H9 (cell line): Measurements from ENCODE around the gene DPT. TPM values are rescaled to one million over a fixed set of nuclear protein-coding genes. Genes with fewer than 3 reads are reported as not detected.
A peak's percentile ranks its signal among the peaks of the same experiment; 100 is the strongest.

Experiments
- DNase-seq: peaks from one replicate; pipeline ENCODE4 v3.0.0-alpha.2; 2017
- H2AFZ ChIP-seq: one replicate; pipeline ENCODE4 v1.6.1; 2013; ENCODE audit warnings: mild to moderate bottlenecking, low read length, control low read depth, moderate library complexity
- H2AK5ac ChIP-seq: 2 replicates; pipeline ENCODE4 v1.6.1; 2013; ENCODE audit warnings: low read length, control low read depth, mixed read lengths; ENCODE audit not compliant: insufficient read length
- H2BK120ac ChIP-seq: one replicate; pipeline ENCODE4 v1.6.1; 2013; ENCODE audit warnings: low read depth, mild to moderate bottlenecking, low read length, control low read depth, inconsistent platforms; ENCODE audit not compliant: poor library complexity, severe bottlenecking
- H2BK12ac ChIP-seq: 2 replicates; pipeline ENCODE4 v1.6.1; 2013; ENCODE audit warnings: low read length, control low read depth, mixed read lengths, low read depth; ENCODE audit not compliant: insufficient read length
- H2BK15ac ChIP-seq: 2 replicates; pipeline ENCODE4 v1.6.1; 2013; ENCODE audit warnings: low read depth, low read length, control low read depth
- H2BK20ac ChIP-seq: one replicate; pipeline ENCODE4 v1.6.1; 2013; ENCODE audit warnings: low read depth, mild to moderate bottlenecking, low read length, control low read depth, inconsistent platforms; ENCODE audit not compliant: poor library complexity, severe bottlenecking
- H2BK5ac ChIP-seq: 2 replicates; pipeline ENCODE4 v1.6.1; 2013; ENCODE audit warnings: low read length, control low read depth, mixed read lengths; ENCODE audit not compliant: insufficient read length
- H3K14ac ChIP-seq: 2 replicates; pipeline ENCODE4 v1.6.1; 2013; ENCODE audit warnings: low read length, control low read depth; ENCODE audit not compliant: insufficient read depth
- H3K18ac ChIP-seq: 2 replicates; pipeline ENCODE4 v1.6.1; 2013; ENCODE audit warnings: low read depth, mild to moderate bottlenecking, mixed read lengths, low read length, control low read depth; ENCODE audit not compliant: insufficient read length
- H3K23ac ChIP-seq: 2 replicates; pipeline ENCODE4 v1.6.1; 2013; ENCODE audit warnings: low read length, control low read depth, mixed read lengths, low read depth; ENCODE audit not compliant: insufficient read length
- H3K23me2 ChIP-seq: 2 replicates; pipeline ENCODE4 v1.6.1; 2013; ENCODE audit warnings: low read depth, mild to moderate bottlenecking, mixed read lengths, low read length, control low read depth; ENCODE audit not compliant: insufficient read length, poor library complexity, severe bottlenecking
- H3K27ac ChIP-seq: 2 replicates; pipeline ENCODE4 v1.5.1; 2013; ENCODE audit warnings: low read length, control low read depth, mixed read lengths, low read depth; ENCODE audit not compliant: insufficient read length
- H3K27me3 ChIP-seq: 2 replicates; pipeline ENCODE4 v1.6.1; 2013; ENCODE audit warnings: low read length, control low read depth, inconsistent platforms; ENCODE audit not compliant: insufficient read depth
- H3K4ac ChIP-seq: 2 replicates; pipeline ENCODE4 v1.6.1; 2013; ENCODE audit warnings: low read depth, mild to moderate bottlenecking, control low read depth, inconsistent platforms, low read length, moderate library complexity
- H3K4me1 ChIP-seq: 2 replicates; pipeline ENCODE4 v1.6.1; 2013; ENCODE audit warnings: low read length, control low read depth, inconsistent platforms; ENCODE audit not compliant: insufficient read depth
- H3K4me2 ChIP-seq: 2 replicates; pipeline ENCODE4 v1.6.1; 2013; ENCODE audit warnings: low read length, control low read depth, mixed read lengths; ENCODE audit not compliant: insufficient read length, insufficient read depth
- H3K56ac ChIP-seq: 2 replicates; pipeline ENCODE4 v1.6.1; 2013; ENCODE audit warnings: low read depth, mild to moderate bottlenecking, mixed read lengths, low read length, control low read depth; ENCODE audit not compliant: insufficient read length
- H3K79me1 ChIP-seq: 2 replicates; pipeline ENCODE4 v1.6.1; 2013; ENCODE audit warnings: low read depth, mild to moderate bottlenecking, moderate library complexity, low read length, control low read depth, inconsistent platforms; ENCODE audit not compliant: insufficient read depth, poor library complexity, severe bottlenecking
- H3K79me2 ChIP-seq: 2 replicates; pipeline ENCODE4 v1.6.1; 2013; ENCODE audit warnings: low read length, control low read depth, inconsistent platforms; ENCODE audit not compliant: insufficient read depth
- H3K9ac ChIP-seq: 2 replicates; pipeline ENCODE4 v1.6.1; 2013; ENCODE audit warnings: low read length, control low read depth, mixed read lengths; ENCODE audit not compliant: insufficient read length; ENCODE audit errors: extremely low read depth
- H3K9me3 ChIP-seq: one replicate; pipeline ENCODE4 v1.6.1; 2013; ENCODE audit warnings: low read depth, low read length, inconsistent platforms; ENCODE audit not compliant: control insufficient read depth
- H3T11ph ChIP-seq: one replicate; pipeline ENCODE4 v1.6.1; 2013; ENCODE audit warnings: mild to moderate bottlenecking, low read length, control low read depth, inconsistent platforms
- H4K20me1 ChIP-seq: one replicate; pipeline ENCODE4 v1.6.1; 2013; ENCODE audit not compliant: control insufficient read depth, insufficient read length, insufficient read depth
- H4K5ac ChIP-seq: 2 replicates; pipeline ENCODE4 v1.6.1; 2013; ENCODE audit warnings: low read depth, mild to moderate bottlenecking, mixed read lengths, low read length, control low read depth; ENCODE audit not compliant: insufficient read length
- H4K8ac ChIP-seq: replicated peaks from 2 replicates; pipeline ENCODE4 v1.6.1; 2013; ENCODE audit warnings: low read length, control low read depth, mixed read lengths, low read depth; ENCODE audit not compliant: insufficient read length
- H4K91ac ChIP-seq: 2 replicates; pipeline ENCODE4 v1.6.1; 2013; ENCODE audit warnings: low read depth, mild to moderate bottlenecking, moderate library complexity, mixed read lengths, low read length, control low read depth; ENCODE audit not compliant: insufficient read length
- H3K27ac Mint-ChIP-seq, 3 experiments: 2 replicates in 2 of 3; 3 replicates in 1 of 3; pipeline ENCODE4 v1.8.0; 2020 to 2021; ENCODE audit warnings: mixed read lengths in 3 of 3, mild to moderate bottlenecking in 1 of 3, moderate library complexity in 1 of 3
- H3K27me3 Mint-ChIP-seq: 2 replicates; pipeline ENCODE4 v1.8.0; 2021; ENCODE audit warnings: low read depth, mild to moderate bottlenecking, moderate library complexity, mixed read lengths
- H3K36me3 Mint-ChIP-seq, 3 experiments: 2 replicates in 2 of 3; 3 replicates in 1 of 3; pipeline ENCODE4 v1.8.0; 2020 to 2021; ENCODE audit warnings: low read depth in 3 of 3, mixed read lengths in 3 of 3; ENCODE audit not compliant: insufficient read depth in 1 of 3
- H3K4me1 Mint-ChIP-seq, 2 experiments: 2 replicates each; pipeline ENCODE4 v1.8.0; 2020; ENCODE audit warnings: mixed read lengths in 2 of 2
- H3K4me3 Mint-ChIP-seq, 2 experiments: 2 replicates in 1 of 2; 3 replicates in 1 of 2; pipeline ENCODE4 v1.8.0; 2020 to 2021; ENCODE audit warnings: mild to moderate bottlenecking in 2 of 2, mixed read lengths in 2 of 2, moderate library complexity in 1 of 2
- H3K9me3 Mint-ChIP-seq, 2 experiments: 2 replicates in 1 of 2; 3 replicates in 1 of 2; pipeline ENCODE4 v1.8.0; 2020; ENCODE audit warnings: mild to moderate bottlenecking in 2 of 2, mixed read lengths in 2 of 2, moderate library complexity in 1 of 2
- CTCF ChIP-seq: fragments of 200-600 bp; sonication (generic); conservative IDR thresholded peaks from 3 replicates; pipeline ENCODE4 v1.8.0; 2021; ENCODE audit warnings: antibody characterized with exemption, mild to moderate bottlenecking
- WGBS: extraction: QIAGEN DNeasy Blood & Tissue Kit; methylation state at CpG from one replicate; pipeline ENCODE4 v1.1.7; 2013; ENCODE audit warnings: missing lambda C conversion rate, low lambda C conversion rate, mixed read lengths; ENCODE audit not compliant: insufficient read length; ENCODE audit errors: extremely low coverage; 5-methylcytosine and 5-hydroxymethylcytosine counted together
- total RNA-seq: library from RNA; stranded (reverse); gene quantifications from 2 replicates; pipeline ENCODE4 v1.2.1, GENCODE V29; 2021

DPT gene
- total RNA-seq, 1 experiment from 2014 or later: not detected

GRCh38 chr1:168673974-168674683 is 54.9 kb downstream of the DPT start:
- Histone ChIP-seq H4K91ac (no peak overlapping the region), H3K27ac (no peak overlapping the region), H4K8ac (no peak overlapping the region), H2BK120ac (no peak overlapping the region), H3K4me1 (no peaks in the 10 kb centered on the region), H2BK5ac (no peak overlapping the region), H2AFZ (no peak overlapping the region), H3K9me3 (no peaks in the 10 kb centered on the region), H3K56ac (no peak overlapping the region), H3T11ph (no peak overlapping the region), H3K18ac (no peak overlapping the region), H3K27me3 (no peaks in the 10 kb centered on the region), H2BK15ac (no peak overlapping the region), H2BK12ac (no peak overlapping the region), H3K23ac (no peak overlapping the region), H2BK20ac (no peak overlapping the region), H3K79me2 (no peaks in the 10 kb centered on the region), H4K20me1 (no peaks in the 10 kb centered on the region), H2AK5ac (no peak overlapping the region), H3K9ac (no peak overlapping the region), H3K4ac (no peak overlapping the region), H3K4me2 (no peak overlapping the region), H4K5ac (no peak overlapping the region), H3K23me2 (no peaks in the 10 kb centered on the region), H3K14ac (no peak overlapping the region), H3K79me1 (no peaks in the 10 kb centered on the region)
- no peak for DNase-seq
- no peaks in the 10 kb centered on the region for H3K36me3 Mint-ChIP-seq
- no peaks in the 10 kb centered on the region for H3K9me3 Mint-ChIP-seq
- no CpG with 5 or more reads among the region's 2 CpGs for WGBS
- H3K27ac Mint-ChIP-seq: peak overlapping the region in 1 of 3 experiments; percentile 24; a peak in 1 of 7 replicates
- TF ChIP-seq CTCF: no peak
- H3K4me3 Mint-ChIP-seq: no peak overlapping the region
- no peaks in the 10 kb centered on the region; the same call in 1 of the 2 replicates for H3K27me3 Mint-ChIP-seq
- peaks cover 3 to 5% of the 10 kb centered on the region in 2 experiments; a peak in 1 of 4 replicates for H3K4me1 Mint-ChIP-seq
